Loucy (cell line): ENCODE results near the gene MAP7.

Source experiments
- H2AFZ ChIP-seq: fragments of 200-600 bp; sonication (generic); 2 replicates; pipeline ENCODE4 v1.6.0; 2016; ENCODE audit warnings: antibody characterized with exemption, mild to moderate bottlenecking, low read length, moderate library complexity
- H3F3A ChIP-seq: fragments of 200-600 bp; 2 replicates; pipeline ENCODE4 v1.6.0; 2016; ENCODE audit warnings: antibody characterized with exemption, low read depth, mild to moderate bottlenecking
- H3K27me3 ChIP-seq: fragments of 200-600 bp; sonication (generic); 2 replicates; pipeline ENCODE4 v1.6.1; 2014; ENCODE audit warnings: low read length, mild to moderate bottlenecking; ENCODE audit not compliant: insufficient read depth, poor library complexity, severe bottlenecking
- H3K36me3 ChIP-seq: fragments of 200-600 bp; sonication (generic); 2 replicates; pipeline ENCODE4 v1.6.1; 2016; ENCODE audit warnings: low read length; ENCODE audit not compliant: insufficient read depth
- H3K4me1 ChIP-seq: fragments of 200-600 bp; sonication (generic); 2 replicates; pipeline ENCODE4 v1.5.1; 2014; ENCODE audit warnings: low read length, mild to moderate bottlenecking; ENCODE audit not compliant: insufficient read depth, poor library complexity, severe bottlenecking
- H3K4me2 ChIP-seq: fragments of 200-600 bp; sonication (generic); 2 replicates; pipeline ENCODE4 v1.6.0; 2014; ENCODE audit warnings: antibody characterized with exemption, low read length, low read depth, mild to moderate bottlenecking; ENCODE audit not compliant: poor library complexity, severe bottlenecking
- H3K4me3 ChIP-seq: fragments of 200-600 bp; sonication (generic); 2 replicates; pipeline ENCODE4 v1.5.1; 2014; ENCODE audit warnings: low read length, mild to moderate bottlenecking, mixed read lengths; ENCODE audit not compliant: poor library complexity, severe bottlenecking
- H3K79me2 ChIP-seq: fragments of 200-600 bp; sonication (generic); 2 replicates; pipeline ENCODE4 v1.6.1; 2014; ENCODE audit warnings: low read length; ENCODE audit not compliant: insufficient read depth
- H3K9ac ChIP-seq: fragments of 200-600 bp; sonication (generic); 2 replicates; pipeline ENCODE4 v1.6.0; 2014; ENCODE audit warnings: mild to moderate bottlenecking, low read depth, low read length, moderate library complexity; ENCODE audit not compliant: poor library complexity, severe bottlenecking
- H3K9me2 ChIP-seq: fragments of 200-600 bp; sonication (generic); replicated peaks from 2 replicates; pipeline ENCODE4 v1.6.1; 2016; ENCODE audit warnings: low read depth, low read length, mixed read lengths
- H3K9me3 ChIP-seq: fragments of 200-600 bp; sonication (generic); 2 replicates; pipeline ENCODE4 v1.6.1; 2014; ENCODE audit warnings: mild to moderate bottlenecking, antibody characterized with exemption, low read length, low read depth; ENCODE audit not compliant: insufficient read depth
- H4K20me1 ChIP-seq: fragments of 200-600 bp; sonication (generic); 2 replicates; pipeline ENCODE4 v1.6.0; 2014; ENCODE audit warnings: antibody characterized with exemption, low read length, mild to moderate bottlenecking; ENCODE audit not compliant: insufficient read depth, poor library complexity, severe bottlenecking
- CTCF ChIP-seq: fragments of 200-600 bp; sonication (generic); conservative IDR thresholded peaks from 2 replicates; pipeline ENCODE4 v1.5.1; 2014; ENCODE audit warnings: mild to moderate bottlenecking, antibody characterized with exemption, low read length
- EZH2phosphoT487 ChIP-seq: fragments of 200-600 bp; IDR thresholded peaks from 2 replicates; pipeline ENCODE4 v1.6.1; 2018; ENCODE audit warnings: antibody characterized with exemption, mild to moderate bottlenecking, moderate library complexity, borderline replicate concordance

The MAP7 gene

GRCh38 chr6:136529710-136530109, 20.5 kb downstream of the MAP7 start:
- no peaks in the 10 kb centered on the region for H3K9me3 ChIP-seq
- no peaks in the 10 kb centered on the region for H3K9me2 ChIP-seq
- TF ChIP-seq EZH2phosphoT487 = no peak
- no peak for TF ChIP-seq CTCF
- H4K20me1 ChIP-seq = no peaks in the 10 kb centered on the region
- H3K79me2 ChIP-seq = no peaks in the 10 kb centered on the region
- H3K36me3 ChIP-seq = no peaks in the 10 kb centered on the region
- no peak overlapping the region for H3K4me2 ChIP-seq
- H3K4me3 ChIP-seq = no peak overlapping the region
- H3F3A ChIP-seq = no peaks in the 10 kb centered on the region
- no peak overlapping the region for H2AFZ ChIP-seq
- H3K9ac ChIP-seq = no peak overlapping the region
- H3K4me1 ChIP-seq = no peaks in the 10 kb centered on the region
- H3K27me3 ChIP-seq = no peaks in the 10 kb centered on the region

DNA sequence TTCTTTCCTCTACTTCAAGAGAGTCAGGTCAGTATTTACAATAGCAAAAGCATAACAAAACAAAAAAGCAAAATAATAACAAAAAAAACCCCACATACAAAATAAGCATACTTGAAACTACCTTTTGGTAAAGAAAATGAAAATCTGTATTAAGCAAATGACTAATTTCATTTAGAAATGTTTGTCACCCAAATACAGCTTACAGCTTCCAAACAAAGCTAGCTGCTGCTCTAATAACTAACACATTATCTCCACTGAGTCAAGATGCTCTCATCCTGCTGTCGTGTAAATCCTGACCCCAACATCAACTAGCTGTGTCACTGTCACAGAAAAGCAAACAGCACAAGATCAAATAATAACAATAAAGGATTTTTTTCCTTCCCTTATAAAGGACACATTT, 21.7 kb downstream of the MAP7 start:
- Histone ChIP-seq H3K79me2 (no peaks in the 10 kb centered on the region), H3K9ac (no peak overlapping the region), H3K9me3 (no peaks in the 10 kb centered on the region), H3K9me2 (no peaks in the 10 kb centered on the region), H3K36me3 (no peaks in the 10 kb centered on the region), H3K4me2 (no peak overlapping the region), H3K4me3 (no peak overlapping the region), H4K20me1 (no peaks in the 10 kb centered on the region), H3K4me1 (no peaks in the 10 kb centered on the region), H3K27me3 (no peaks in the 10 kb centered on the region), H2AFZ (no peak overlapping the region), H3F3A (no peaks in the 10 kb centered on the region)
- TF ChIP-seq EZH2phosphoT487 (no peak), CTCF (no peak)

GRCh38 chr6:136527831-136528230, 22.4 kb downstream of the MAP7 start:
- Histone ChIP-seq H3K79me2 (no peaks in the 10 kb centered on the region), H4K20me1 (no peaks in the 10 kb centered on the region), H3K27me3 (no peaks in the 10 kb centered on the region), H3K9ac (no peak overlapping the region), H3F3A (no peaks in the 10 kb centered on the region), H3K4me1 (no peaks in the 10 kb centered on the region), H3K4me3 (no peak overlapping the region), H3K9me3 (no peaks in the 10 kb centered on the region), H3K36me3 (no peaks in the 10 kb centered on the region), H3K4me2 (no peak overlapping the region), H2AFZ (no peak overlapping the region), H3K9me2 (no peaks in the 10 kb centered on the region)
- TF ChIP-seq CTCF (no peak), EZH2phosphoT487 (no peak)
